GM18907 (cell line): ENCODE data around the gene FBLN2.

Experiments used
- ATAC-seq: cut with Tn5 transposase; IDR thresholded peaks from one replicate; pipeline ENCODE4 v1.9.1; 2021; ENCODE audit warnings: mild to moderate bottlenecking, moderate library complexity; ENCODE audit not compliant: unreplicated experiment

The FBLN2 gene

GRCh38 chr3:13617097-13617738 is 68.3 kb downstream of the FBLN2 start:
- ATAC-seq: no peak

GRCh38 chr3:13617981-13618380 is 69.1 kb downstream of the FBLN2 start:
- no peak for ATAC-seq

- ATAC-seq: no peak
These were observed 69.9 kb downstream of the FBLN2 start for GRCh38 chr3:13618836-13619235.

- no peak for ATAC-seq
These were observed 70.8 kb downstream of the FBLN2 start for GRCh38 chr3:13619661-13620230.

- no peak for ATAC-seq
These were observed 71.4 kb downstream of the FBLN2 start for GRCh38 chr3:13620281-13620680.

- ATAC-seq: no peak
These were observed 71.9 kb downstream of the FBLN2 start for GRCh38 chr3:13620776-13621365.

GRCh38 chr3:13621381-13622221 is 72.7 kb downstream of the FBLN2 start:
- ATAC-seq: no peak

- no peak for ATAC-seq
These were observed 73.4 kb downstream of the FBLN2 start for GRCh38 chr3:13622356-13622755.

GRCh38 chr3:13623101-13623654 is 74.3 kb downstream of the FBLN2 start:
- ATAC-seq: no peak

GRCh38 chr3:13624021-13624420 is 75.1 kb downstream of the FBLN2 start:
- no peak for ATAC-seq

- ATAC-seq: no peak
These were observed 75.8 kb downstream of the FBLN2 start for GRCh38 chr3:13624671-13625125.

- no peak for ATAC-seq
These were observed 77.5 kb downstream of the FBLN2 start for GRCh38 chr3:13626396-13626795.

GRCh38 chr3:13626915-13627460 is 78.1 kb downstream of the FBLN2 start:
- ATAC-seq: no peak

- no peak for ATAC-seq
These were observed 78.8 kb downstream of the FBLN2 start for GRCh38 chr3:13627681-13628080.

GRCh38 chr3:13628432-13628831 is 79.5 kb downstream of the FBLN2 start:
- no peak for ATAC-seq

- ATAC-seq: no peak
These were observed 80.1 kb downstream of the FBLN2 start for GRCh38 chr3:13628841-13629551.

GRCh38 chr3:13629644-13630043 is 80.7 kb downstream of the FBLN2 start:
- ATAC-seq: no peak

GRCh38 chr3:13631256-13631655 is 82.3 kb downstream of the FBLN2 start:
- ATAC-seq: no peak

GRCh38 chr3:13633176-13633575 is 84.3 kb downstream of the FBLN2 start:
- ATAC-seq: no peak

GRCh38 chr3:13634151-13634550 is 85.2 kb downstream of the FBLN2 start:
- ATAC-seq: no peak
